H9 (cell line): ENCODE data around the gene FCRLA. TPM values are rescaled to one million over a fixed set of nuclear protein-coding genes. Genes with fewer than 3 reads are reported as not detected.

Source experiments
- DNase-seq: peaks from one replicate; pipeline ENCODE4 v3.0.0-alpha.2; 2017
- H2AFZ ChIP-seq: one replicate; pipeline ENCODE4 v1.6.1; 2013; ENCODE audit warnings: mild to moderate bottlenecking, low read length, control low read depth, moderate library complexity
- H2AK5ac ChIP-seq: 2 replicates; pipeline ENCODE4 v1.6.1; 2013; ENCODE audit warnings: low read length, control low read depth, mixed read lengths; ENCODE audit not compliant: insufficient read length
- H2BK120ac ChIP-seq: one replicate; pipeline ENCODE4 v1.6.1; 2013; ENCODE audit warnings: low read depth, mild to moderate bottlenecking, low read length, control low read depth, inconsistent platforms; ENCODE audit not compliant: poor library complexity, severe bottlenecking
- H2BK12ac ChIP-seq: 2 replicates; pipeline ENCODE4 v1.6.1; 2013; ENCODE audit warnings: low read length, control low read depth, mixed read lengths, low read depth; ENCODE audit not compliant: insufficient read length
- H2BK15ac ChIP-seq: 2 replicates; pipeline ENCODE4 v1.6.1; 2013; ENCODE audit warnings: low read depth, low read length, control low read depth
- H2BK20ac ChIP-seq: one replicate; pipeline ENCODE4 v1.6.1; 2013; ENCODE audit warnings: low read depth, mild to moderate bottlenecking, low read length, control low read depth, inconsistent platforms; ENCODE audit not compliant: poor library complexity, severe bottlenecking
- H2BK5ac ChIP-seq: 2 replicates; pipeline ENCODE4 v1.6.1; 2013; ENCODE audit warnings: low read length, control low read depth, mixed read lengths; ENCODE audit not compliant: insufficient read length
- H3K14ac ChIP-seq: 2 replicates; pipeline ENCODE4 v1.6.1; 2013; ENCODE audit warnings: low read length, control low read depth; ENCODE audit not compliant: insufficient read depth
- H3K18ac ChIP-seq: 2 replicates; pipeline ENCODE4 v1.6.1; 2013; ENCODE audit warnings: low read depth, mild to moderate bottlenecking, mixed read lengths, low read length, control low read depth; ENCODE audit not compliant: insufficient read length
- H3K23ac ChIP-seq: 2 replicates; pipeline ENCODE4 v1.6.1; 2013; ENCODE audit warnings: low read length, control low read depth, mixed read lengths, low read depth; ENCODE audit not compliant: insufficient read length
- H3K23me2 ChIP-seq: 2 replicates; pipeline ENCODE4 v1.6.1; 2013; ENCODE audit warnings: low read depth, mild to moderate bottlenecking, mixed read lengths, low read length, control low read depth; ENCODE audit not compliant: insufficient read length, poor library complexity, severe bottlenecking
- H3K27ac ChIP-seq: 2 replicates; pipeline ENCODE4 v1.5.1; 2013; ENCODE audit warnings: low read length, control low read depth, mixed read lengths, low read depth; ENCODE audit not compliant: insufficient read length
- H3K27me3 ChIP-seq: 2 replicates; pipeline ENCODE4 v1.6.1; 2013; ENCODE audit warnings: low read length, control low read depth, inconsistent platforms; ENCODE audit not compliant: insufficient read depth
- H3K4ac ChIP-seq: 2 replicates; pipeline ENCODE4 v1.6.1; 2013; ENCODE audit warnings: low read depth, mild to moderate bottlenecking, control low read depth, inconsistent platforms, low read length, moderate library complexity
- H3K4me1 ChIP-seq: 2 replicates; pipeline ENCODE4 v1.6.1; 2013; ENCODE audit warnings: low read length, control low read depth, inconsistent platforms; ENCODE audit not compliant: insufficient read depth
- H3K4me2 ChIP-seq: 2 replicates; pipeline ENCODE4 v1.6.1; 2013; ENCODE audit warnings: low read length, control low read depth, mixed read lengths; ENCODE audit not compliant: insufficient read length, insufficient read depth
- H3K56ac ChIP-seq: 2 replicates; pipeline ENCODE4 v1.6.1; 2013; ENCODE audit warnings: low read depth, mild to moderate bottlenecking, mixed read lengths, low read length, control low read depth; ENCODE audit not compliant: insufficient read length
- H3K79me1 ChIP-seq: 2 replicates; pipeline ENCODE4 v1.6.1; 2013; ENCODE audit warnings: low read depth, mild to moderate bottlenecking, moderate library complexity, low read length, control low read depth, inconsistent platforms; ENCODE audit not compliant: insufficient read depth, poor library complexity, severe bottlenecking
- H3K79me2 ChIP-seq: 2 replicates; pipeline ENCODE4 v1.6.1; 2013; ENCODE audit warnings: low read length, control low read depth, inconsistent platforms; ENCODE audit not compliant: insufficient read depth
- H3K9ac ChIP-seq: 2 replicates; pipeline ENCODE4 v1.6.1; 2013; ENCODE audit warnings: low read length, control low read depth, mixed read lengths; ENCODE audit not compliant: insufficient read length; ENCODE audit errors: extremely low read depth
- H3K9me3 ChIP-seq: one replicate; pipeline ENCODE4 v1.6.1; 2013; ENCODE audit warnings: low read depth, low read length, inconsistent platforms; ENCODE audit not compliant: control insufficient read depth
- H3T11ph ChIP-seq: one replicate; pipeline ENCODE4 v1.6.1; 2013; ENCODE audit warnings: mild to moderate bottlenecking, low read length, control low read depth, inconsistent platforms
- H4K20me1 ChIP-seq: one replicate; pipeline ENCODE4 v1.6.1; 2013; ENCODE audit not compliant: control insufficient read depth, insufficient read length, insufficient read depth
- H4K5ac ChIP-seq: 2 replicates; pipeline ENCODE4 v1.6.1; 2013; ENCODE audit warnings: low read depth, mild to moderate bottlenecking, mixed read lengths, low read length, control low read depth; ENCODE audit not compliant: insufficient read length
- H4K8ac ChIP-seq: replicated peaks from 2 replicates; pipeline ENCODE4 v1.6.1; 2013; ENCODE audit warnings: low read length, control low read depth, mixed read lengths, low read depth; ENCODE audit not compliant: insufficient read length
- H4K91ac ChIP-seq: 2 replicates; pipeline ENCODE4 v1.6.1; 2013; ENCODE audit warnings: low read depth, mild to moderate bottlenecking, moderate library complexity, mixed read lengths, low read length, control low read depth; ENCODE audit not compliant: insufficient read length
- H3K27ac Mint-ChIP-seq, 3 experiments: 2 replicates in 2 of 3; 3 replicates in 1 of 3; pipeline ENCODE4 v1.8.0; 2020 to 2021; ENCODE audit warnings: mixed read lengths in 3 of 3, mild to moderate bottlenecking in 1 of 3, moderate library complexity in 1 of 3
- H3K27me3 Mint-ChIP-seq: 2 replicates; pipeline ENCODE4 v1.8.0; 2021; ENCODE audit warnings: low read depth, mild to moderate bottlenecking, moderate library complexity, mixed read lengths
- H3K36me3 Mint-ChIP-seq, 3 experiments: 2 replicates in 2 of 3; 3 replicates in 1 of 3; pipeline ENCODE4 v1.8.0; 2020 to 2021; ENCODE audit warnings: low read depth in 3 of 3, mixed read lengths in 3 of 3; ENCODE audit not compliant: insufficient read depth in 1 of 3
- H3K4me1 Mint-ChIP-seq, 2 experiments: 2 replicates each; pipeline ENCODE4 v1.8.0; 2020; ENCODE audit warnings: mixed read lengths in 2 of 2
- H3K4me3 Mint-ChIP-seq, 2 experiments: 2 replicates in 1 of 2; 3 replicates in 1 of 2; pipeline ENCODE4 v1.8.0; 2020 to 2021; ENCODE audit warnings: mild to moderate bottlenecking in 2 of 2, mixed read lengths in 2 of 2, moderate library complexity in 1 of 2
- H3K9me3 Mint-ChIP-seq, 2 experiments: 2 replicates in 1 of 2; 3 replicates in 1 of 2; pipeline ENCODE4 v1.8.0; 2020; ENCODE audit warnings: mild to moderate bottlenecking in 2 of 2, mixed read lengths in 2 of 2, moderate library complexity in 1 of 2
- CTCF ChIP-seq: fragments of 200-600 bp; sonication (generic); conservative IDR thresholded peaks from 3 replicates; pipeline ENCODE4 v1.8.0; 2021; ENCODE audit warnings: antibody characterized with exemption, mild to moderate bottlenecking
- WGBS: extraction: QIAGEN DNeasy Blood & Tissue Kit; methylation state at CpG from one replicate; pipeline ENCODE4 v1.1.7; 2013; ENCODE audit warnings: missing lambda C conversion rate, low lambda C conversion rate, mixed read lengths; ENCODE audit not compliant: insufficient read length; ENCODE audit errors: extremely low coverage; 5-methylcytosine and 5-hydroxymethylcytosine counted together
- total RNA-seq: library from RNA; stranded (reverse); gene quantifications from 2 replicates; pipeline ENCODE4 v1.2.1, GENCODE V29; 2021

Gene FCRLA
- total RNA-seq, 1 experiment from 2014 or later, result not detected

- no peaks in the 10 kb centered on the region for H3K23me2 ChIP-seq
- H3T11ph ChIP-seq, result no peak overlapping the region
- no peak overlapping the region for H2BK5ac ChIP-seq
- no peak overlapping the region for H2AFZ ChIP-seq
- Mint-ChIP-seq H3K36me3 (no peaks in the 10 kb centered on the region), H3K27ac (no peak overlapping the region), H3K4me1 (peaks cover 26 to 39% of the 10 kb centered on the region in 2 experiments), H3K9me3 (no peaks in the 10 kb centered on the region), H3K4me3 (no peak overlapping the region), H3K27me3 (peaks cover 3% of the 10 kb centered on the region)
- no peak for TF ChIP-seq CTCF
- H3K27ac ChIP-seq, result no peak overlapping the region
- H3K4ac ChIP-seq, result no peak overlapping the region
- H2AK5ac ChIP-seq, result no peak overlapping the region
- no peak overlapping the region for H2BK15ac ChIP-seq
- H4K8ac ChIP-seq, result no peak overlapping the region
- H3K18ac ChIP-seq, result no peak overlapping the region
- H3K4me1 ChIP-seq, result peaks cover 10% of the 10 kb centered on the region; the same call in 1 of the 2 replicates
- no peaks in the 10 kb centered on the region for H3K79me1 ChIP-seq
- H4K91ac ChIP-seq, result no peak overlapping the region
- no peaks in the 10 kb centered on the region for H3K27me3 ChIP-seq
- no peaks in the 10 kb centered on the region for H4K20me1 ChIP-seq
- H2BK120ac ChIP-seq, result no peak overlapping the region
- H3K4me2 ChIP-seq, result no peak overlapping the region
- H2BK12ac ChIP-seq, result no peak overlapping the region
- DNase-seq, result no peak
- H3K9me3 ChIP-seq, result no peaks in the 10 kb centered on the region
- H3K79me2 ChIP-seq, result no peaks in the 10 kb centered on the region
- no peak overlapping the region for H3K56ac ChIP-seq
- WGBS, result no CpG with 5 or more reads among the region's 3 CpGs
- H3K14ac ChIP-seq, result no peak overlapping the region
- no peak overlapping the region for H3K23ac ChIP-seq
- H2BK20ac ChIP-seq, result no peak overlapping the region
- H3K9ac ChIP-seq, result no peak overlapping the region
- no peak overlapping the region for H4K5ac ChIP-seq
These were observed 28.8 kb downstream of the FCRLA start for GRCh38 chr1:161735837-161736236.
